HG02852 (cell line): ENCODE data around the gene UBP1.
"Not testable (repeated sequence)": the region's sequence is repeated elsewhere in the genome, so short reads cannot be mapped to it uniquely, and the experiment has no call there.

Source experiments
- ATAC-seq: cut with Tn5 transposase; IDR thresholded peaks from one replicate; pipeline ENCODE4 v1.9.1; 2021; ENCODE audit warnings: mild to moderate bottlenecking, moderate library complexity; ENCODE audit not compliant: unreplicated experiment

Gene UBP1

DNA sequence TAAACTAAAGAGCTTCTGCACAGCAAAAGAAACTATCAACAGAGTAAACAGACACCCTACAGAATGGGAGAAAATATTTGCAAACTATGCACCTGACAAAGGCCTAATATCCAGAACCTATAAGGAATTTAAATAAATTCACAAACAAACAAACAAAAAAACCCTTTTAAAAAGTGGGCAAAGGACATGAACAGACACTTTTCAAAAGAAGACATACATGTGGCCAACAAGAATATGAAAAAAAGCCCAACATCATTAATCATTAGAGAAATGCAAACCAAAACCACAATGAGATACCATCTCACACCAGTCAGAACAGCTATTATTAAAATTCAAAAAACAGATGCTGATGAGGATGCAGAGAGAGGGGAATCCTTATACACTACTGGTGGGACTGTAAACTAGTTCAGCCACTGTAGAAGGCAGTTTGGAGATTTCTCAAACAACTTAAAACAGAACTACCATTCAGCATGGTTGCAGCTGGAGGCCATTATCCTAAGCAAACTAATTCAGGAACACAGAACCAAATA is 101.2 kb downstream of the UBP1 start:
- not testable (repeated sequence) for ATAC-seq
